HepG2 (cell line): ENCODE data around the gene ZNF839. TPM values are rescaled to one million over a fixed set of nuclear protein-coding genes. Genes with fewer than 3 reads are reported as not detected.

Source experiments
- CBFB ChIP-seq: sonication (generic); formaldehyde crosslinking; IDR thresholded peaks from 2 replicates; pipeline ENCODE4 v1.4.0; 2020; ENCODE audit warnings: missing genetic modification reagents
- EED ChIP-seq: sonication (generic); formaldehyde crosslinking; IDR thresholded peaks from 2 replicates; pipeline ENCODE4 v1.5.0; 2020; ENCODE audit warnings: mild to moderate bottlenecking, missing genetic modification reagents
- GFI1 ChIP-seq: sonication (generic); formaldehyde crosslinking; IDR thresholded peaks from 2 replicates; pipeline ENCODE4 v1.5.0; 2020; ENCODE audit warnings: missing genetic modification reagents, mild to moderate bottlenecking, borderline replicate concordance
- HNRNPK ChIP-seq: fragments of 200-400 bp; formaldehyde crosslinking; IDR thresholded peaks from 2 replicates; pipeline ENCODE4 v1.6.1; 2018; ENCODE audit warnings: low read length, low read depth, moderate library complexity, mild to moderate bottlenecking; ENCODE audit not compliant: poor library complexity, severe bottlenecking
- MEIS1 ChIP-seq: sonication (generic); formaldehyde crosslinking; IDR thresholded peaks from 2 replicates; pipeline ENCODE4 v1.9.0; 2021; ENCODE audit warnings: mild to moderate bottlenecking, missing genetic modification reagents, moderate library complexity, borderline replicate concordance
- MTF1 ChIP-seq: sonication (generic); formaldehyde crosslinking; IDR thresholded peaks from 2 replicates; pipeline ENCODE4 v1.5.0; 2020; ENCODE audit warnings: missing genetic modification reagents
- NFYB ChIP-seq: sonication (generic); formaldehyde crosslinking; IDR thresholded peaks from 2 replicates; pipeline ENCODE4 v1.4.0; 2020; ENCODE audit warnings: missing genetic modification reagents
- RBAK ChIP-seq: sonication (generic); formaldehyde crosslinking; IDR thresholded peaks from 2 replicates; pipeline ENCODE4 v1.5.1; 2020; ENCODE audit warnings: mild to moderate bottlenecking, missing genetic modification reagents
- SCMH1 ChIP-seq: sonication (generic); formaldehyde crosslinking; IDR thresholded peaks from 2 replicates; pipeline ENCODE4 v1.9.0; 2021; ENCODE audit warnings: missing genetic modification reagents, mild to moderate bottlenecking, borderline replicate concordance
- TCF12 ChIP-seq, 2 experiments: fragments of 450-650 bp in 1 of 2; sonication (generic) in 1 of 2; formaldehyde crosslinking in 1 of 2; IDR thresholded peaks; 2 replicates each; pipeline versions ENCODE4 v1.6.1 to v1.8.0; 2017 to 2022; ENCODE audit warnings: antibody characterized with exemption in 1 of 2, mild to moderate bottlenecking in 1 of 2, missing genetic modification reagents in 1 of 2, moderate library complexity in 1 of 2
- THAP11 ChIP-seq: IDR thresholded peaks from 2 replicates; pipeline ENCODE4 v1.6.1; 2016; ENCODE audit warnings: missing biosample characterization, missing genetic modification reagents
- U2AF2 ChIP-seq: fragments of 200-400 bp; formaldehyde crosslinking; IDR thresholded peaks from 2 replicates; pipeline ENCODE4 v1.6.1; 2017; ENCODE audit warnings: low read depth, mild to moderate bottlenecking, low read length
- ZBTB7B ChIP-seq: sonication (generic); formaldehyde crosslinking; IDR thresholded peaks from 2 replicates; pipeline ENCODE4 v1.4.0; 2020; ENCODE audit warnings: missing genetic modification reagents
- ZNF468 ChIP-seq: sonication (generic); formaldehyde crosslinking; IDR thresholded peaks from 2 replicates; pipeline ENCODE4 v1.8.0; 2022; ENCODE audit warnings: mild to moderate bottlenecking, moderate library complexity, missing genetic modification reagents
- ZNF616 ChIP-seq: sonication (generic); formaldehyde crosslinking; IDR thresholded peaks from 2 replicates; pipeline ENCODE4 v1.5.0; 2020; ENCODE audit warnings: low read depth, mild to moderate bottlenecking, missing genetic modification reagents
- ZZZ3 ChIP-seq: sonication (generic); formaldehyde crosslinking; IDR thresholded peaks from 2 replicates; pipeline ENCODE4 v1.4.0; 2020; ENCODE audit warnings: missing genetic modification reagents, mild to moderate bottlenecking, borderline replicate concordance
- polyA plus RNA-seq, 8 experiments: library from polyadenylated mRNA; depleted of rRNA in 3 of 8; stranded (reverse) in 7 of 8; unstranded in 1 of 8; fragments of >200 nt; fragmentation: Illumina TruSeq in 4 of 8; extraction: Trizol in 4 of 8; gene quantifications; 2 replicates each; pipeline versions ENCODE4 v1.2.1 to v1.2.3, GENCODE V29; 2011 to 2016; ENCODE audit warnings: low read depth in 4 of 8, missing spikeins in 1 of 8, mixed read lengths in 1 of 8; ENCODE audit not compliant: insufficient read depth in 1 of 8
- total RNA-seq, 5 experiments: library from RNA; depleted of rRNA; stranded (reverse); fragments of >200 nt; fragmentation: Illumina TruSeq; extraction: Trizol; gene quantifications; 2 replicates each; pipeline ENCODE4 v1.2.3, GENCODE V29; 2016; ENCODE audit warnings: low read depth in 1 of 5
- TF ChIP-seq, protein P1 (sequence below): sonication (generic); formaldehyde crosslinking; IDR thresholded peaks from 2 replicates; pipeline ENCODE4 v1.4.0; 2020; ENCODE audit warnings: missing genetic modification reagents
- TF ChIP-seq, protein P2 (sequence below): sonication (generic); formaldehyde crosslinking; IDR thresholded peaks from 2 replicates; pipeline ENCODE4 v1.4.0; 2020; ENCODE audit warnings: missing genetic modification reagents, borderline replicate concordance
- TF ChIP-seq, protein P3 (sequence below): sonication (generic); formaldehyde crosslinking; conservative IDR thresholded peaks from 2 replicates; pipeline ENCODE4 v1.4.0; 2020; ENCODE audit warnings: missing genetic modification reagents
- TF ChIP-seq, protein P4 (sequence below): sonication (generic); formaldehyde crosslinking; IDR thresholded peaks from 2 replicates; pipeline ENCODE4 v1.5.0; 2020; ENCODE audit warnings: missing genetic modification reagents

Gene ZNF839
- total and polyA plus RNA-seq, 2 of the 13 experiments (the other 11 are each of a cell fraction or from before 2014, with no cell fraction given), result 11.1 to 12.8 TPM

DNA sequence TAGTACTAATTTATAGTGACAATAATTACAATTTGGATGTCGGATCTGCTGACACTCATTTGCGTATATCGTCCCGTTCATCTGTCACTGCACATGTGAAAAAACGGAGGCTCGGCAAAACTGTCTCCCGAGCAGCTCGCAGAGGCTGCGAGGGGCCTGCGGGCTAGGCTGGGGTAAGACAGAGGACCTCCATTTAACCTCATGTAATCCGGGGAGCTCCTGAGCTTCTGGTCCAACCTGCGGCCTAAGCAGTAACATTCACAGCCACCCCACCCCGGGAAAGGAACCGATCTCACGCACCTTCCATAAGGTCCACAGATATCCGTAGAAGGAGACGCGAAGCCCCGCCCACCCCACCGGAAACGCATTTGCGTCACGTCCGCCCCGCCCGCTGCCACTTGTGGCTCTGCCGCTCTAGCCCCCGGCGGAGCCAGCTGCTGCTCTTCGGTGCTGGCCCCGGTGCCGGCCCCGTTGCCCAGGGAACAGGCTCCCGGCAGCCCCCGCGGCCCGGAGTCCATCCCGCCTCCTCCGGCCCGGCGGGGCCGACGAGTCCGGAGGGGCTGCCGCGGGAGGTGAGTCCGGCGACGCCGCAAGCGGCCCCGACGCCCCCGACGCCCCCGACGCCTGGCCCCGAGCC is 43.1 kb downstream of the ZNF839 start, which contains the start of the genes CINP and TECPR2 (continued):
- TF ChIP-seq, protein P1, sequence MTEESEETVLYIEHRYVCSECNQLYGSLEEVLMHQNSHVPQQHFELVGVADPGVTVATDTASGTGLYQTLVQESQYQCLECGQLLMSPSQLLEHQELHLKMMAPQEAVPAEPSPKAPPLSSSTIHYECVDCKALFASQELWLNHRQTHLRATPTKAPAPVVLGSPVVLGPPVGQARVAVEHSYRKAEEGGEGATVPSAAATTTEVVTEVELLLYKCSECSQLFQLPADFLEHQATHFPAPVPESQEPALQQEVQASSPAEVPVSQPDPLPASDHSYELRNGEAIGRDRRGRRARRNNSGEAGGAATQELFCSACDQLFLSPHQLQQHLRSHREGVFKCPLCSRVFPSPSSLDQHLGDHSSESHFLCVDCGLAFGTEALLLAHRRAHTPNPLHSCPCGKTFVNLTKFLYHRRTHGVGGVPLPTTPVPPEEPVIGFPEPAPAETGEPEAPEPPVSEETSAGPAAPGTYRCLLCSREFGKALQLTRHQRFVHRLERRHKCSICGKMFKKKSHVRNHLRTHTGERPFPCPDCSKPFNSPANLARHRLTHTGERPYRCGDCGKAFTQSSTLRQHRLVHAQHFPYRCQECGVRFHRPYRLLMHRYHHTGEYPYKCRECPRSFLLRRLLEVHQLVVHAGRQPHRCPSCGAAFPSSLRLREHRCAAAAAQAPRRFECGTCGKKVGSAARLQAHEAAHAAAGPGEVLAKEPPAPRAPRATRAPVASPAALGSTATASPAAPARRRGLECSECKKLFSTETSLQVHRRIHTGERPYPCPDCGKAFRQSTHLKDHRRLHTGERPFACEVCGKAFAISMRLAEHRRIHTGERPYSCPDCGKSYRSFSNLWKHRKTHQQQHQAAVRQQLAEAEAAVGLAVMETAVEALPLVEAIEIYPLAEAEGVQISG (CRISPR knock-in tag), result peak; percentile 99
- no peak for TF ChIP-seq ZBTB7B (CRISPR knock-in tag)
- TF ChIP-seq, protein P2, sequence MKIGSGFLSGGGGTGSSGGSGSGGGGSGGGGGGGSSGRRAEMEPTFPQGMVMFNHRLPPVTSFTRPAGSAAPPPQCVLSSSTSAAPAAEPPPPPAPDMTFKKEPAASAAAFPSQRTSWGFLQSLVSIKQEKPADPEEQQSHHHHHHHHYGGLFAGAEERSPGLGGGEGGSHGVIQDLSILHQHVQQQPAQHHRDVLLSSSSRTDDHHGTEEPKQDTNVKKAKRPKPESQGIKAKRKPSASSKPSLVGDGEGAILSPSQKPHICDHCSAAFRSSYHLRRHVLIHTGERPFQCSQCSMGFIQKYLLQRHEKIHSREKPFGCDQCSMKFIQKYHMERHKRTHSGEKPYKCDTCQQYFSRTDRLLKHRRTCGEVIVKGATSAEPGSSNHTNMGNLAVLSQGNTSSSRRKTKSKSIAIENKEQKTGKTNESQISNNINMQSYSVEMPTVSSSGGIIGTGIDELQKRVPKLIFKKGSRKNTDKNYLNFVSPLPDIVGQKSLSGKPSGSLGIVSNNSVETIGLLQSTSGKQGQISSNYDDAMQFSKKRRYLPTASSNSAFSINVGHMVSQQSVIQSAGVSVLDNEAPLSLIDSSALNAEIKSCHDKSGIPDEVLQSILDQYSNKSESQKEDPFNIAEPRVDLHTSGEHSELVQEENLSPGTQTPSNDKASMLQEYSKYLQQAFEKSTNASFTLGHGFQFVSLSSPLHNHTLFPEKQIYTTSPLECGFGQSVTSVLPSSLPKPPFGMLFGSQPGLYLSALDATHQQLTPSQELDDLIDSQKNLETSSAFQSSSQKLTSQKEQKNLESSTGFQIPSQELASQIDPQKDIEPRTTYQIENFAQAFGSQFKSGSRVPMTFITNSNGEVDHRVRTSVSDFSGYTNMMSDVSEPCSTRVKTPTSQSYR (CRISPR knock-in tag), result no peak
- TF ChIP-seq SCMH1, result no peak
- TF ChIP-seq ZNF468 (CRISPR knock-in tag), result no peak
- TF ChIP-seq, protein P3, sequence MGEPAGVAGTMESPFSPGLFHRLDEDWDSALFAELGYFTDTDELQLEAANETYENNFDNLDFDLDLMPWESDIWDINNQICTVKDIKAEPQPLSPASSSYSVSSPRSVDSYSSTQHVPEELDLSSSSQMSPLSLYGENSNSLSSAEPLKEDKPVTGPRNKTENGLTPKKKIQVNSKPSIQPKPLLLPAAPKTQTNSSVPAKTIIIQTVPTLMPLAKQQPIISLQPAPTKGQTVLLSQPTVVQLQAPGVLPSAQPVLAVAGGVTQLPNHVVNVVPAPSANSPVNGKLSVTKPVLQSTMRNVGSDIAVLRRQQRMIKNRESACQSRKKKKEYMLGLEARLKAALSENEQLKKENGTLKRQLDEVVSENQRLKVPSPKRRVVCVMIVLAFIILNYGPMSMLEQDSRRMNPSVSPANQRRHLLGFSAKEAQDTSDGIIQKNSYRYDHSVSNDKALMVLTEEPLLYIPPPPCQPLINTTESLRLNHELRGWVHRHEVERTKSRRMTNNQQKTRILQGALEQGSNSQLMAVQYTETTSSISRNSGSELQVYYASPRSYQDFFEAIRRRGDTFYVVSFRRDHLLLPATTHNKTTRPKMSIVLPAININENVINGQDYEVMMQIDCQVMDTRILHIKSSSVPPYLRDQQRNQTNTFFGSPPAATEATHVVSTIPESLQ (CRISPR knock-in tag), result no peak
- no peak for TF ChIP-seq TCF12 (IDR thresholded peaks at IDR 0.05)
- no peak; the same call in 1 of the 2 replicates for TF ChIP-seq TCF12 (CRISPR knock-in tag; IDR thresholded peaks at IDR 0.05)
- TF ChIP-seq, protein P4, sequence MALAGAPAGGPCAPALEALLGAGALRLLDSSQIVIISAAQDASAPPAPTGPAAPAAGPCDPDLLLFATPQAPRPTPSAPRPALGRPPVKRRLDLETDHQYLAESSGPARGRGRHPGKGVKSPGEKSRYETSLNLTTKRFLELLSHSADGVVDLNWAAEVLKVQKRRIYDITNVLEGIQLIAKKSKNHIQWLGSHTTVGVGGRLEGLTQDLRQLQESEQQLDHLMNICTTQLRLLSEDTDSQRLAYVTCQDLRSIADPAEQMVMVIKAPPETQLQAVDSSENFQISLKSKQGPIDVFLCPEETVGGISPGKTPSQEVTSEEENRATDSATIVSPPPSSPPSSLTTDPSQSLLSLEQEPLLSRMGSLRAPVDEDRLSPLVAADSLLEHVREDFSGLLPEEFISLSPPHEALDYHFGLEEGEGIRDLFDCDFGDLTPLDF (CRISPR knock-in tag), result no peak
- TF ChIP-seq MTF1 (CRISPR knock-in tag), result no peak
- TF ChIP-seq ZZZ3, result no peak; the same call in 1 of the 2 replicates
- no peak for TF ChIP-seq EED (CRISPR knock-in tag)
- TF ChIP-seq GFI1 (CRISPR knock-in tag), result no peak
- no peak for TF ChIP-seq RBAK (CRISPR knock-in tag)
- TF ChIP-seq CBFB, result no peak; the same call in 1 of the 2 replicates
- no peak for TF ChIP-seq U2AF2
- TF ChIP-seq THAP11 (CRISPR knock-in tag), result peak; percentile 88
- TF ChIP-seq HNRNPK, result peak; percentile 10
- 0 out of 2 replicates have a peak, but pooled peaks have one; percentile 7 for TF ChIP-seq NFYB (CRISPR knock-in tag)
- TF ChIP-seq MEIS1 (CRISPR knock-in tag), result no peak
- TF ChIP-seq ZNF616 (CRISPR knock-in tag), result no peak; the same call in 1 of the 2 replicates
